Measurements from ENCODE around the gene INPP5D. TPM values are rescaled to one million over a fixed set of nuclear protein-coding genes. Genes with fewer than 3 reads are reported as not detected.

Gene INPP5D
- total and polyA plus RNA-seq, 2 of the 13 experiments (the other 11 are each of a cell fraction or from before 2014, with no cell fraction given), result 16.7 to 18.0 TPM

DNA sequence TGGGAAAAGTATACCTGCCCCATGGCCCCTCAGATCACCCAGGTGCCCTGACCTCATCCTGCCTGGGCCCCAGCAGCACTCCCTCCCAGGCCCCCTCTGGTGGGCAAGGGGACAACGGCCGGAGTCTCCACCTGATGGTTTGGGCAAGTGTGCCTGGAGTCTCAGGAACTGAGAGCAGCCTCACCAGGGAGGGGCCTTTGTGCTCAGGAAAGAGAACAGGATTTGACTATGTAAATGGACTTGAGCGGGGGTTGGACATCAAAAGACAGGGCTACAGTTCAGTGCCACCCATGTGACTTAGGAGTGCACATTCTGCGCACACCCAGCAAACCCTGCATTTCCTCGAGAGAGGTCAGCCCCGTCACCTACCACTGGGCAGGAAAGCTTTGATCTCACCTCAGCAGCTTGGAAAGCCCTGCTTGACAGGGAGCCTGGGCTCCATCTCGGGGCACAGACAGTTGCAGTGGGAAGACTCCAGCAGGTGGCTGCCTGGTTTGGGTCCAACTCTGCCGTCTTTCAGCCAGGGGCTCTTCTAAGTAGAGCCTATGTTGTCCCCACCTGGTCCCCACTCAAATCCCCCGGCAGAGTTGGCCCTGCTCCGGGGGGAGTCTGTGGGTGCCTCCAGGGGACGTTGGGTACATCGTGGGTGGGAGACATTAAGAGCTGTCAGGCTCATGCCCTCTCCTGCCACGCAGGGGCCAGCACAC is 3.3 kb downstream of the INPP5D start (continued):
- TF ChIP-seq NCOA1 (CRISPR knock-in tag; IDR thresholded peaks at IDR 0.05) (no peak; the same call in 1 of the 2 replicates), EED (CRISPR knock-in tag; IDR thresholded peaks at IDR 0.05) (0 out of 2 replicates have a peak, but pooled peaks have one; percentile 23), ZBTB20 (CRISPR knock-in tag; IDR thresholded peaks at IDR 0.05; ENCODE audit: borderline replicate concordance, low read depth) (peak; percentile 91; the same call in 1 of the 2 replicates), ZC3H13 (CRISPR knock-in tag; IDR thresholded peaks at IDR 0.05) (0 out of 2 replicates have a peak, but pooled peaks have one; percentile 3), ADNP (CRISPR knock-in tag; IDR thresholded peaks at IDR 0.05) (no peak), TBP (CRISPR knock-in tag; IDR thresholded peaks at IDR 0.05) (no peak), CHD4 (IDR thresholded peaks at IDR 0.05; ENCODE audit: borderline replicate concordance, low read length) (peak; percentile 59; the same call in 1 of the 2 replicates), RXRB (CRISPR knock-in tag; IDR thresholded peaks at IDR 0.05; ENCODE audit: borderline replicate concordance) (peak; percentile 95)
- TF ChIP-seq, protein P1, sequence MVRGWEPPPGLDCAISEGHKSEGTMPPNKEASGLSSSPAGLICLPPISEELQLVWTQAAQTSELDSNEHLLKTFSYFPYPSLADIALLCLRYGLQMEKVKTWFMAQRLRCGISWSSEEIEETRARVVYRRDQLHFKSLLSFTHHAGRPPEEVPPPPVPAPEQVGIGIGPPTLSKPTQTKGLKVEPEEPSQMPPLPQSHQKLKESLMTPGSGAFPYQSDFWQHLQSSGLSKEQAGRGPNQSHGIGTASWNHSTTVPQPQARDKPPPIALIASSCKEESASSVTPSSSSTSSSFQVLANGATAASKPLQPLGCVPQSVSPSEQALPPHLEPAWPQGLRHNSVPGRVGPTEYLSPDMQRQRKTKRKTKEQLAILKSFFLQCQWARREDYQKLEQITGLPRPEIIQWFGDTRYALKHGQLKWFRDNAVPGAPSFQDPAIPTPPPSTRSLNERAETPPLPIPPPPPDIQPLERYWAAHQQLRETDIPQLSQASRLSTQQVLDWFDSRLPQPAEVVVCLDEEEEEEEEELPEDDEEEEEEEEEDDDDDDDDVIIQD (CRISPR knock-in tag; IDR thresholded peaks at IDR 0.05; ENCODE audit: low read depth), result peak; percentile 90
- TF ChIP-seq, protein P2, sequence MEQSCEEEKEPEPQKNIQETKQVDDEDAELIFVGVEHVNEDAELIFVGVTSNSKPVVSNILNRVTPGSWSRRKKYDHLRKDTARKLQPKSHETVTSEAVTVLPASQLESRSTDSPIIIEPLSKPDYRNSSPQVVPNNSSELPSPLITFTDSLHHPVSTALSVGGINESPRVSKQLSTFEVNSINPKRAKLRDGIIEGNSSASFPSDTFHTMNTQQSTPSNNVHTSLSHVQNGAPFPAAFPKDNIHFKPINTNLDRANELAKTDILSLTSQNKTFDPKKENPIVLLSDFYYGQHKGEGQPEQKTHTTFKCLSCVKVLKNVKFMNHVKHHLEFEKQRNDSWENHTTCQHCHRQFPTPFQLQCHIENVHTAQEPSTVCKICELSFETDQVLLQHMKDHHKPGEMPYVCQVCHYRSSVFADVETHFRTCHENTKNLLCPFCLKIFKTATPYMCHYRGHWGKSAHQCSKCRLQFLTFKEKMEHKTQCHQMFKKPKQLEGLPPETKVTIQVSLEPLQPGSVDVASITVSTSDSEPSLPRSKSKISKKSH (CRISPR knock-in tag; IDR thresholded peaks at IDR 0.05; ENCODE audit: borderline replicate concordance), result no peak; the same call in 1 of the 2 replicates
- TF ChIP-seq, protein P3, sequence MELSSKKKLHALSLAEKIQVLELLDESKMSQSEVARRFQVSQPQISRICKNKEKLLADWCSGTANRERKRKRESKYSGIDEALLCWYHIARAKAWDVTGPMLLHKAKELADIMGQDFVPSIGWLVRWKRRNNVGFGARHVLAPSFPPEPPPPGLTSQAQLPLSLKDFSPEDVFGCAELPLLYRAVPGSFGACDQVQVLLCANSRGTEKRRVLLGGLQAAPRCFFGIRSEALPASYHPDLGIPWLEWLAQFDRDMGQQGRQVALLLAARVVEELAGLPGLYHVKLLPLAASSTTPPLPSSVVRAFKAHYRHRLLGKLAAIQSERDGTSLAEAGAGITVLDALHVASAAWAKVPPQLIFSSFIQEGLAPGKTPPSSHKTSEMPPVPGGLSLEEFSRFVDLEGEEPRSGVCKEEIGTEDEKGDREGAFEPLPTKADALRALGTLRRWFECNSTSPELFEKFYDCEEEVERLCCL (CRISPR knock-in tag; IDR thresholded peaks at IDR 0.05; ENCODE audit: borderline replicate concordance), result no peak
- TF ChIP-seq, protein P4, sequence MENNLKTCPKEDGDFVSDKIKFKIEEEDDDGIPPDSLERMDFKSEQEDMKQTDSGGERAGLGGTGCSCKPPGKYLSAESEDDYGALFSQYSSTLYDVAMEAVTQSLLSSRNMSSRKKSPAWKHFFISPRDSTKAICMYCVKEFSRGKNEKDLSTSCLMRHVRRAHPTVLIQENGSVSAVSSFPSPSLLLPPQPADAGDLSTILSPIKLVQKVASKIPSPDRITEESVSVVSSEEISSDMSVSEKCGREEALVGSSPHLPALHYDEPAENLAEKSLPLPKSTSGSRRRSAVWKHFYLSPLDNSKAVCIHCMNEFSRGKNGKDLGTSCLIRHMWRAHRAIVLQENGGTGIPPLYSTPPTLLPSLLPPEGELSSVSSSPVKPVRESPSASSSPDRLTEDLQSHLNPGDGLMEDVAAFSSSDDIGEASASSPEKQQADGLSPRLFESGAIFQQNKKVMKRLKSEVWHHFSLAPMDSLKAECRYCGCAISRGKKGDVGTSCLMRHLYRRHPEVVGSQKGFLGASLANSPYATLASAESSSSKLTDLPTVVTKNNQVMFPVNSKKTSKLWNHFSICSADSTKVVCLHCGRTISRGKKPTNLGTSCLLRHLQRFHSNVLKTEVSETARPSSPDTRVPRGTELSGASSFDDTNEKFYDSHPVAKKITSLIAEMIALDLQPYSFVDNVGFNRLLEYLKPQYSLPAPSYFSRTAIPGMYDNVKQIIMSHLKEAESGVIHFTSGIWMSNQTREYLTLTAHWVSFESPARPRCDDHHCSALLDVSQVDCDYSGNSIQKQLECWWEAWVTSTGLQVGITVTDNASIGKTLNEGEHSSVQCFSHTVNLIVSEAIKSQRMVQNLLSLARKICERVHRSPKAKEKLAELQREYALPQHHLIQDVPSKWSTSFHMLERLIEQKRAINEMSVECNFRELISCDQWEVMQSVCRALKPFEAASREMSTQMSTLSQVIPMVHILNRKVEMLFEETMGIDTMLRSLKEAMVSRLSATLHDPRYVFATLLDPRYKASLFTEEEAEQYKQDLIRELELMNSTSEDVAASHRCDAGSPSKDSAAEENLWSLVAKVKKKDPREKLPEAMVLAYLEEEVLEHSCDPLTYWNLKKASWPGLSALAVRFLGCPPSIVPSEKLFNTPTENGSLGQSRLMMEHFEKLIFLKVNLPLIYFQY (CRISPR knock-in tag; IDR thresholded peaks at IDR 0.05; ENCODE audit: borderline replicate concordance), result peak; percentile 40; the same call in 1 of the 2 replicates
- TF ChIP-seq, protein P5, sequence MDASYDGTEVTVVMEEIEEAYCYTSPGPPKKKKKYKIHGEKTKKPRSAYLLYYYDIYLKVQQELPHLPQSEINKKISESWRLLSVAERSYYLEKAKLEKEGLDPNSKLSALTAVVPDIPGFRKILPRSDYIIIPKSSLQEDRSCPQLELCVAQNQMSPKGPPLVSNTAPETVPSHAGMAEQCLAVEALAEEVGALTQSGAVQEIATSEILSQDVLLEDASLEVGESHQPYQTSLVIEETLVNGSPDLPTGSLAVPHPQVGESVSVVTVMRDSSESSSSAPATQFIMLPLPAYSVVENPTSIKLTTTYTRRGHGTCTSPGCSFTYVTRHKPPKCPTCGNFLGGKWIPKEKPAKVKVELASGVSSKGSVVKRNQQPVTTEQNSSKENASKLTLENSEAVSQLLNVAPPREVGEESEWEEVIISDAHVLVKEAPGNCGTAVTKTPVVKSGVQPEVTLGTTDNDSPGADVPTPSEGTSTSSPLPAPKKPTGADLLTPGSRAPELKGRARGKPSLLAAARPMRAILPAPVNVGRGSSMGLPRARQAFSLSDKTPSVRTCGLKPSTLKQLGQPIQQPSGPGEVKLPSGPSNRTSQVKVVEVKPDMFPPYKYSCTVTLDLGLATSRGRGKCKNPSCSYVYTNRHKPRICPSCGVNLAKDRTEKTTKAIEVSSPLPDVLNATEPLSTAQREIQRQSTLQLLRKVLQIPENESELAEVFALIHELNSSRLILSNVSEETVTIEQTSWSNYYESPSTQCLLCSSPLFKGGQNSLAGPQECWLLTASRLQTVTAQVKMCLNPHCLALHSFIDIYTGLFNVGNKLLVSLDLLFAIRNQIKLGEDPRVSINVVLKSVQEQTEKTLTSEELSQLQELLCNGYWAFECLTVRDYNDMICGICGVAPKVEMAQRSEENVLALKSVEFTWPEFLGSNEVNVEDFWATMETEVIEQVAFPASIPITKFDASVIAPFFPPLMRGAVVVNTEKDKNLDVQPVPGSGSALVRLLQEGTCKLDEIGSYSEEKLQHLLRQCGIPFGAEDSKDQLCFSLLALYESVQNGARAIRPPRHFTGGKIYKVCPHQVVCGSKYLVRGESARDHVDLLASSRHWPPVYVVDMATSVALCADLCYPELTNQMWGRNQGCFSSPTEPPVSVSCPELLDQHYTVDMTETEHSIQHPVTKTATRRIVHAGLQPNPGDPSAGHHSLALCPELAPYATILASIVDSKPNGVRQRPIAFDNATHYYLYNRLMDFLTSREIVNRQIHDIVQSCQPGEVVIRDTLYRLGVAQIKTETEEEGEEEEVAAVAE (CRISPR knock-in tag; IDR thresholded peaks at IDR 0.05; ENCODE audit: borderline replicate concordance), result peak; percentile 63; the same call in 1 of the 2 replicates
